DMS53 (cell line): ENCODE data around the gene UTS2R.
"Not testable (repeated sequence)": the region's sequence is repeated elsewhere in the genome, so short reads cannot be mapped to it uniquely, and the experiment has no call there.

Source experiments
- DNase-seq: peaks from one replicate; lab custom pipeline; 2025; lab: John Stamatoyannopoulos, UW

UTS2R gene

GRCh38 chr17:82408938-82409318 is 37.4 kb downstream of the UTS2R start:
- DNase-seq: no peak

DNA sequence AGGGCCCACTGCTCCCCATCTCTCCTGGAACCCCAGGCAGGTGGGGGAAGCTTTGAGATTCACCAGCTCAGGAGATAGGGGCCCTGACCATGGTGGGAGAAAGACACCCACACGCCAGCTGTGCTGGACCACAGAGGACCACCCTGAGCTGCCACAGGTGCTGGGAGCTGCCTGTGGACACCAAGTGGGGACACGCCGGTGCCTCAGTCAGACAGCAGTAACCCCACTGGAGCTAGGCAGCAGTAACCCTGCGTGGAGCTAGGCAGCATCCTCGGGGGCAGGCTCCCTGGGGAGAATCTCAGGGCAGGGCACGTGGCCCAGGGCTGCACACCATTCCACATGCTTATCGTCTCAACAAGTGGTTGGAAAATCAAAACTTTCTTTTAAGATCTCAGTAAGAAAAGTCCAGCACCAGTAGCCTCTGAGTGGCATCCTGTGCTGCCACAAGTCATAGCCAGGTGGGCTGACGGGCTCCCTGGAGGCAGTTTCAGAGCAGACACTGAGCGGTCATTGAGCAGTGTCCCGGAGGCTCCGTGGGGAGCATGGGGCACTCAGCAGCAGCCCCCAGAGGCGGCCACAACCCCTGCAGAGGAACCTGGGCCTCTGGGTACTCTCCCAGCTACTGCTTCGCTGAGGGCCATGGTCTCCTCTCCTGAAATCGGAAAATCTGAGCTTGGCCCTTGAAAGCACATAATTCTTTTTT is 38.6 kb downstream of the UTS2R start:
- DNase-seq: no peak

GRCh38 chr17:82411396-82412053 is 40.0 kb downstream of the UTS2R start:
- no peak for DNase-seq

GRCh38 chr17:82412081-82412480 is 40.5 kb downstream of the UTS2R start:
- DNase-seq: not testable (repeated sequence)

DNA sequence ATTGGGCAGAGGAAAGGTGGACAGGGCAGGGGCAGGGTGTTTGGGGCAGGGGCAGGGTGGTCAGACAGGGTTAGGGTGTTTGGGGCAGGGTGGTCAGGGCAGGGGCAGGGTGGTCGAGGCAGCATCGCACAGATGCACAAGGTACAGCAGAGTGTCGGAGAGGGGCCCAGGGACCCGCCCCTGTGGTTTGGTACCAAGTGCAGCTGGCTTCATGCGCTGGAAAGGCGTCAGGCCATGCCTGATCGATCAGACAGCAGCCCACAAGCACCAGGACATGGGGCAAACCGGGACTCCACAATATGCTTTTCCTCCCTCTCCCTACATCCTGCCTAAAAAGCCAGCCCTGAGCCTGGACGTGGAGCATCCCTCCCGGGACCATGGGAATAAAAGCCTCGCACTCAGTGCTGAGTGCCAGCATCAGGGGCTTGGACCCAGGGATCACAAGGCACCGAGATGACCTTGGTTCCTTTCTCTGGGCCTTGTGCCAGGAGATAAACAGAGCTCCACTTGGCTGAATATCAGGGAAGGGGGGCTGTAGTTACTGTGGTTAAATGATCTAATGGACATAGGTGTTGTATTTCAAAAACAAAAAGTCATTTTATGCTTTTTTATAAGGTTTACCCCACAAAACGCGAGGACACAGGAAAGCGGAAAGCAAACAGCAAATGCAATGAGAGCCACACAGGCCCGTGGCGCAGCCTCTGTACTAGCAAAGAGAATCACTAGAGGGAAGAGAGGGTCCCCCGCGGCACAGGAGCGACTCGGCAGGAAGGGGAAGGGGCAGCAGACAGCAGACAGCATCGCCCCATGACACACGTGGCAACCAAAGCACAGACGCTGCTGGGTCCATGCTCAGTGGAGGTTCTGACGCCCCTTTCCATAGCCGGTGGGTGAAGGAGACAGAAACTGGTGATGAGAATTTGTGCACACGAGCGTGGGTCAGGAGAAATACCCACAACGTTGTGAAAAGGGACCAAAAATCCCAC is 41.3 kb downstream of the UTS2R start:
- peak; percentile 34 for DNase-seq

DNA sequence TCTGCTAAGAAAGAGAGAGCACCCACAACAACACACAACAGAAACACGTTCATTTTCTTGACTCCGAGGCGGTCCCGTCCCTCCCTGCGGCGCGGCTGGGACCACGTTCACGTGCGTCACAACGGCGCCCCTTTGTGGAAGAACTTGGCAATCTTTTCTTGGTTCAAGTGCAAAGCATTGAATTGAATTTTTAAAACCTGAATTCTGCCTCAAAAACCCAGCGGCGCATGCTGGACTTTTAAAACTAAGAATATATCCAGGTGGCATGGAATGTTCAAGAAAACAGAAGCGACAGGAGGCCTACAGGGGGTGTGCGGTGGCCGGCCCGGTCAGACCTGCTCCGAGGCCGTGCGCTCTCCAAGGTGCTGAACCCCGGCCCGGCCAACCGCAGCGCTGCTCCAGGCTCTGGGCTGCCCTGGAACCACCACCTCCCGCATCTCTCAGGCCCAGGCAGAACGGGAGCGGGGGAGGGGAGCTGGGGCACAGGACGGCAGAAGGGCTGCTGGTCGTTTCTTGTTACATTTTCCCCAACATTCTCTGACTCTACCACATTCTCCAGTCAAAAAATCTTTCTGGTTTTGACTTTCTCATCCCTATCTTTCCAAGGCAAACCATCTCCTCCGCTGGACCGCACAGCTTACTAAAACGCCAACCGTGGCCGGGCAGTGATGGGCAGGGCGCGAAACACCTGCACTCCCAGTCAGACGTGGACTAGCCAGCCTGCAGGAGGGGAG is 43.1 kb downstream of the UTS2R start:
- peak; percentile 76 for DNase-seq

- no peak for DNase-seq
Measured at GRCh38 chr17:82415336-82415735, 43.8 kb downstream of the UTS2R start.

GRCh38 chr17:82415786-82416185 is 44.2 kb downstream of the UTS2R start:
- DNase-seq: no peak

DNA sequence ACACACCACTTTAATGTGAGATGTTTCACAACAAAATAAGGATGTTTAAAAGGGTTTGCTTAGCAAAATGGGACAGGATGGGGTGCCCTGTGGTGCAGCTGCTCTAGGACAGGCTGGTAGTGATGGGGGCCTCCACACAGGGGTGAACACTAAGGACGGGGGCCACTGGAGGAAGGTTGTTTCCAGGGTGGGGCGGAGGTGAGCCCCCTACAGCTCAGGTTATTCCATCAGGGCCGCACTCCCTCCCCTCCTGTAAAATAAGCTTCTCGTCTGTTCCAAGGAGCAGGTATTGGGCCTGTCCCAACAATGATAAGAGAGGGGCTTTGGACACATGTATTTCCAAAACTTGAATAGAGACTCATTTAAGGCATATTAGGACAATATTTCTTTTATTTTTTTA is 44.7 kb downstream of the UTS2R start:
- no peak for DNase-seq

DNA sequence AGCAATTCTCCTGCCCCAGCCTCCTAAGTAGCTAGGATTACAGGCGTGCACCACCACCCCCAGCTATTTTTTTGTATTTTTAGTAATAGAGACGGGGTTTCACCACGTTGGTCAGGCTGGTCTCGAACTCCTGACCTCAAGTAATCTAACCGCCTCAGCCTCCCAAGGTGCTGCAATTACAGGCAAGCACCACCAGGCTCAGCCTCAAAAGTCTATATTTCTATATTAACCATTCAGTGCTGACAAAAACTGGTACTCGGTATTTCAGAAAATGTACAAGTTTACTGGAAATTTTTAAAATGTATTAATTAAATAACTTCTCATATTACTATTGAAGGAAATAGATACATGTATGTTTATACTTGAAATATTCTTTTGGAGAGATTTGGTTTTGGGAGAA is 45.2 kb downstream of the UTS2R start:
- DNase-seq: peak; percentile 50

- DNase-seq: peak; percentile 96
Measured at GRCh38 chr17:82418001-82418986, 46.7 kb downstream of the UTS2R start, which contains the start of the genes HEXD and OGFOD3. HEXD (plus strand) TSS chr17:82418347; CDS start chr17:82419800, 1,453 bp downstream. OGFOD3 (minus strand) TSS chr17:82418586; CDS start chr17:82418485, 101 bp downstream.

DNA sequence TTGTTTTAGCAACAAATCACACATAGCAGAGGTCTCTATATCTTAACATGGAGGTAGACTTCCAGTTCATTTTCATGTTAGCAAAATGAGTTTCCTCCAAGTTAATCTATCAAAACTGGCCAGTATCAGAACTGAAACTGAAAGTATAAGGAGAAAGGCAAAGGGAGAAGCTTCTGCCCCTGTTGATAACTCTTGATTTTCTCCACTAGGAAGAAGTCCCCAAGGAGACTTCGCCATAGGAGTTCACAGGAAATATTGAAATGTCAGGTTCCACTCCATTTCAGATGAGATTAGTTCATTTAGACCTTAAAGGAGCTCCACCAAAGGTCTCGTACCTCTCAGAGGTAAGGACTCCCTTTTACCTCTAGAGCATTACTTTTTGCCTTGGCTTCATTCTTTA is 48.0 kb downstream of the UTS2R start:
- DNase-seq: peak; percentile 32

DNA sequence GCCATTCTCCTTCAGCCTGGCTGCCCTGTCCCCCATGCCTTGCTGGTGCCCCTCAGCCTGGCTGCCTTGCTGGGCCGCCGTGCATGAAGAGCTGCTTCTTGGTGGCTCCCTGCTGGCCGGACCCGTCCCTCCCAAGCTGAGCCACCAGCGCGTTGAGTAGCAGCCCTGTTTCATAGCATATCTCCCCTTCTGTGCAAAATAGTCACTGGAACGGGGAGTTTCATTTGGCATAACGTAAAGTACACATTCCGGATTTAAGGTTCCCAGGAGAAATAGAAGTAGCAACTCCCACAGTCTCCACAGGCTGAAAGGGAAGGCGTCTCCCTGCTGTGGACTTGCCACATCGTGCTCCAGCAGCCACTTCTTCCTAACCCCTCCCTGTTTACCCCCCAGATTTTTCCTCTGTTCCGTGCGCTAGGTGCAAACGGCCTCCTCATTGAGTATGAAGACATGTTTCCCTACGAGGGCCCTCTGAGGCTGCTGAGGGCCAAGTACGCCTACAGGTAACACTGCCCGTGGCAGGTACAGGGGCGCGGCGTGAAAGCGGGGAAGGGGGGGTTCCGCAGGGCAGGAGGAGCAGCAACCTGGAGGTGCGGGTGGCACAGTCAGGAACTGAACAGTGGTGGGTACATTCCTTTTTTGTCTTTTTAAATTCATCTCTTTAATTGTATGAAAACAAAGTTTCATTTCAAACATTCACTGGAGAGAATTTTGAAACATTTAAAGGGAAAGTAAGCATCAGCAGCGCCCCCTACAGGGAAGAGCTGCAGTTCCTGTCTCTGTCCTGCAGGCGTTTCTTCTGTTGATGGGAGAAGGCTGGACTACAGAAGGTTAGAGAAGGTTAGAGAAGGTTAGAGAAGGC is 52.7 kb downstream of the UTS2R start:
- peak; percentile 74 for DNase-seq

- DNase-seq: no peak
Measured at GRCh38 chr17:82424863-82425159, 53.2 kb downstream of the UTS2R start.
